Astrocyte of the spinal cord (primary cell): ENCODE results near the gene MADD.
A peak's percentile ranks its signal among the peaks of the same experiment; 100 is the strongest.

Source experiments
- DNase-seq: peaks from one replicate; pipeline ENCODE4 v3.0.0; 2011; ENCODE audit warnings: low read depth, low spot score
- H3K4me3 ChIP-seq: 2 replicates; pipeline ENCODE4 v1.5.1; 2011; ENCODE audit warnings: low read depth, mild to moderate bottlenecking, low read length, moderate library complexity
- CTCF ChIP-seq: IDR thresholded peaks from 2 replicates; pipeline ENCODE4 v1.5.1; 2012; ENCODE audit warnings: low read depth, mild to moderate bottlenecking, low read length, inconsistent platforms
- in situ Hi-C: cut with HindIII; loops from 2 replicates; pipeline ENCODE4 v1.10.0; 2017; ENCODE audit warnings: low sequenced_read_pairs

Gene MADD

GRCh38 chr11:47288066-47288465 is 18.1 kb downstream of the MADD start:
- in situ Hi-C loops: no loop called here
- DNase-seq: no peak
- TF ChIP-seq CTCF: no peak
- H3K4me3 ChIP-seq: no peak overlapping the region

DNA sequence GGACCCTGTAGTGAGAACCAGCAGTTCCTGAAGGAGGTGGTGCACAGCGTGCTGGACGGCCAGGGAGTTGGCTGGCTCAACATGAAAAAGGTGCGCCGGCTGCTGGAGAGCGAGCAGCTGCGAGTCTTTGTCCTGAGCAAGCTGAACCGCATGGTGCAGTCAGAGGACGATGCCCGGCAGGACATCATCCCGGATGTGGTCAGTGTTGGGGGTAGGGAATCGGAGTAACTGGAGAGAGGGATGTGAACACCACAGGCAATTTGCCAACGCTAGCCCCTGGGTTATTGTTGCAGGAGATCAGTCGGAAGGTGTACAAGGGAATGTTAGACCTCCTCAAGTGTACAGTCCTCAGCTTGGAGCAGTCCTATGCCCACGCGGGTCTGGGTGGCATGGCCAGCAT is 19.9 kb downstream of the MADD start:
- in situ Hi-C loops: no loop called here
- no peak overlapping the region for H3K4me3 ChIP-seq
- TF ChIP-seq CTCF: no peak
- peak; percentile 43 for DNase-seq

GRCh38 chr11:47295385-47295784 is 25.5 kb downstream of the MADD start:
- DNase-seq: no peak
- in situ Hi-C loops: no loop called here
- no peak for TF ChIP-seq CTCF
- H3K4me3 ChIP-seq: no peak overlapping the region

DNA sequence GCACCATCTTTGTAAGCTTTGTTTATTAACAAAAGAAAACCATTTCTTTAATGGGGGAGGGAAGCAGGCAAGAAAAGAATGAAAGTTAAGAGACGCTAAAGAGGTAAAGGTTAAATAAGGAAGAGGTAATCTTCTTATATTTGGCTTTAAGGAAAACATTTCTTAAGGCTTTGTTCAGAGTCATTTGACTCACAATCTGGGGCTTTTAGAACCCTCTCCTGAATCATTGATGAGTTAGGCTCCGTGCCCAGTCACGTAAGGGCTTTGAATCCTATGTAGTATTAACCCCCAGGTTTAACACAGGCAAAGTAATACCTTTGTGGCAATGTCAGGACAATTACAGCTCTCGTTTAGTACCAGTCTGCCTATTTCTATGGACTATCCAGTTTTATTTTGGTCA is 26.1 kb downstream of the MADD start:
- in situ Hi-C loops: no loop called here
- peak; percentile 5 for DNase-seq
- TF ChIP-seq CTCF: no peak
- no peak overlapping the region for H3K4me3 ChIP-seq

GRCh38 chr11:47299078-47299477 is 29.1 kb downstream of the MADD start:
- in situ Hi-C loops: no loop called here
- no peak overlapping the region for H3K4me3 ChIP-seq
- DNase-seq: no peak
- TF ChIP-seq CTCF: no peak

DNA sequence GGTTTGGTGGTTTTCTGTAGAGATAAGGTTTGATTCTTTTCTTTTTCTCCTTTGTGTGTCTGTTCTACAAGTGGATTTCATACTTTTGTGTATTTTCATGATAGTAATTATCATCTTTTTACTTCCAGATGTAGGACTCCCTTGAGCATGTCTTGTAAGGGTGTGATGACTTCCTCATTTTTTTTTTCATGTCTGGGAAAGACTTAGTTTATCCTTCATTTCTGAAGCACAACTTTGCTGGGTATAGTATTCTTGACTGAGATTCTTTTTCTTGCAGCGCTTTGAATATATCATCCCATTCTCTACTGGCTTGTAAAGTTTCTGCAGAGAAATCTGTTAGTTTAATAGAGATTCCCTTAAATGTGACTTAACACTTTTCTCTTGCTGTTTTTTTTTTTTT is 32.9 kb downstream of the MADD start:
- in situ Hi-C loops: no loop called here
- no peak for TF ChIP-seq CTCF
- no peak for DNase-seq
- H3K4me3 ChIP-seq: no peak overlapping the region
